GM23248 (cell line): ENCODE results near the gene WDR11.

Source experiments
- EZH2 ChIP-seq: fragments of 200-600 bp; sonication (generic); IDR thresholded peaks from 2 replicates; pipeline ENCODE4 v1.6.1; 2018; ENCODE audit warnings: antibody characterized with exemption, mild to moderate bottlenecking; ENCODE audit not compliant: insufficient read depth, poor library complexity, severe bottlenecking
- EZH2phosphoT487 ChIP-seq: fragments of 200-600 bp; sonication (generic); IDR thresholded peaks from 2 replicates; pipeline ENCODE4 v1.6.1; 2018; ENCODE audit warnings: antibody characterized with exemption, moderate library complexity, mild to moderate bottlenecking, low read depth; ENCODE audit not compliant: insufficient read depth

- TF ChIP-seq EZH2 (no peak), EZH2phosphoT487 (no peak)
Observed at GRCh38 chr10:120946497-120946896, 95.3 kb downstream of the WDR11 start.
